H9 (cell line): Measurements from ENCODE around the gene TMPRSS6. TPM values are rescaled to one million over a fixed set of nuclear protein-coding genes. Genes with fewer than 3 reads are reported as not detected.

Source experiments
- DNase-seq: peaks from one replicate; pipeline ENCODE4 v3.0.0-alpha.2; 2017
- H2AFZ ChIP-seq: one replicate; pipeline ENCODE4 v1.6.1; 2013; ENCODE audit warnings: mild to moderate bottlenecking, low read length, control low read depth, moderate library complexity
- H2AK5ac ChIP-seq: 2 replicates; pipeline ENCODE4 v1.6.1; 2013; ENCODE audit warnings: low read length, control low read depth, mixed read lengths; ENCODE audit not compliant: insufficient read length
- H2BK120ac ChIP-seq: one replicate; pipeline ENCODE4 v1.6.1; 2013; ENCODE audit warnings: low read depth, mild to moderate bottlenecking, low read length, control low read depth, inconsistent platforms; ENCODE audit not compliant: poor library complexity, severe bottlenecking
- H2BK12ac ChIP-seq: 2 replicates; pipeline ENCODE4 v1.6.1; 2013; ENCODE audit warnings: low read length, control low read depth, mixed read lengths, low read depth; ENCODE audit not compliant: insufficient read length
- H2BK15ac ChIP-seq: 2 replicates; pipeline ENCODE4 v1.6.1; 2013; ENCODE audit warnings: low read depth, low read length, control low read depth
- H2BK20ac ChIP-seq: one replicate; pipeline ENCODE4 v1.6.1; 2013; ENCODE audit warnings: low read depth, mild to moderate bottlenecking, low read length, control low read depth, inconsistent platforms; ENCODE audit not compliant: poor library complexity, severe bottlenecking
- H2BK5ac ChIP-seq: 2 replicates; pipeline ENCODE4 v1.6.1; 2013; ENCODE audit warnings: low read length, control low read depth, mixed read lengths; ENCODE audit not compliant: insufficient read length
- H3K14ac ChIP-seq: 2 replicates; pipeline ENCODE4 v1.6.1; 2013; ENCODE audit warnings: low read length, control low read depth; ENCODE audit not compliant: insufficient read depth
- H3K18ac ChIP-seq: 2 replicates; pipeline ENCODE4 v1.6.1; 2013; ENCODE audit warnings: low read depth, mild to moderate bottlenecking, mixed read lengths, low read length, control low read depth; ENCODE audit not compliant: insufficient read length
- H3K23ac ChIP-seq: 2 replicates; pipeline ENCODE4 v1.6.1; 2013; ENCODE audit warnings: low read length, control low read depth, mixed read lengths, low read depth; ENCODE audit not compliant: insufficient read length
- H3K23me2 ChIP-seq: 2 replicates; pipeline ENCODE4 v1.6.1; 2013; ENCODE audit warnings: low read depth, mild to moderate bottlenecking, mixed read lengths, low read length, control low read depth; ENCODE audit not compliant: insufficient read length, poor library complexity, severe bottlenecking
- H3K27ac ChIP-seq: 2 replicates; pipeline ENCODE4 v1.5.1; 2013; ENCODE audit warnings: low read length, control low read depth, mixed read lengths, low read depth; ENCODE audit not compliant: insufficient read length
- H3K27me3 ChIP-seq: 2 replicates; pipeline ENCODE4 v1.6.1; 2013; ENCODE audit warnings: low read length, control low read depth, inconsistent platforms; ENCODE audit not compliant: insufficient read depth
- H3K4ac ChIP-seq: 2 replicates; pipeline ENCODE4 v1.6.1; 2013; ENCODE audit warnings: low read depth, mild to moderate bottlenecking, control low read depth, inconsistent platforms, low read length, moderate library complexity
- H3K4me1 ChIP-seq: 2 replicates; pipeline ENCODE4 v1.6.1; 2013; ENCODE audit warnings: low read length, control low read depth, inconsistent platforms; ENCODE audit not compliant: insufficient read depth
- H3K4me2 ChIP-seq: 2 replicates; pipeline ENCODE4 v1.6.1; 2013; ENCODE audit warnings: low read length, control low read depth, mixed read lengths; ENCODE audit not compliant: insufficient read length, insufficient read depth
- H3K56ac ChIP-seq: 2 replicates; pipeline ENCODE4 v1.6.1; 2013; ENCODE audit warnings: low read depth, mild to moderate bottlenecking, mixed read lengths, low read length, control low read depth; ENCODE audit not compliant: insufficient read length
- H3K79me1 ChIP-seq: 2 replicates; pipeline ENCODE4 v1.6.1; 2013; ENCODE audit warnings: low read depth, mild to moderate bottlenecking, moderate library complexity, low read length, control low read depth, inconsistent platforms; ENCODE audit not compliant: insufficient read depth, poor library complexity, severe bottlenecking
- H3K79me2 ChIP-seq: 2 replicates; pipeline ENCODE4 v1.6.1; 2013; ENCODE audit warnings: low read length, control low read depth, inconsistent platforms; ENCODE audit not compliant: insufficient read depth
- H3K9ac ChIP-seq: 2 replicates; pipeline ENCODE4 v1.6.1; 2013; ENCODE audit warnings: low read length, control low read depth, mixed read lengths; ENCODE audit not compliant: insufficient read length; ENCODE audit errors: extremely low read depth
- H3K9me3 ChIP-seq: one replicate; pipeline ENCODE4 v1.6.1; 2013; ENCODE audit warnings: low read depth, low read length, inconsistent platforms; ENCODE audit not compliant: control insufficient read depth
- H3T11ph ChIP-seq: one replicate; pipeline ENCODE4 v1.6.1; 2013; ENCODE audit warnings: mild to moderate bottlenecking, low read length, control low read depth, inconsistent platforms
- H4K20me1 ChIP-seq: one replicate; pipeline ENCODE4 v1.6.1; 2013; ENCODE audit not compliant: control insufficient read depth, insufficient read length, insufficient read depth
- H4K5ac ChIP-seq: 2 replicates; pipeline ENCODE4 v1.6.1; 2013; ENCODE audit warnings: low read depth, mild to moderate bottlenecking, mixed read lengths, low read length, control low read depth; ENCODE audit not compliant: insufficient read length
- H4K8ac ChIP-seq: replicated peaks from 2 replicates; pipeline ENCODE4 v1.6.1; 2013; ENCODE audit warnings: low read length, control low read depth, mixed read lengths, low read depth; ENCODE audit not compliant: insufficient read length
- H4K91ac ChIP-seq: 2 replicates; pipeline ENCODE4 v1.6.1; 2013; ENCODE audit warnings: low read depth, mild to moderate bottlenecking, moderate library complexity, mixed read lengths, low read length, control low read depth; ENCODE audit not compliant: insufficient read length
- H3K27ac Mint-ChIP-seq, 3 experiments: 2 replicates in 2 of 3; 3 replicates in 1 of 3; pipeline ENCODE4 v1.8.0; 2020 to 2021; ENCODE audit warnings: mixed read lengths in 3 of 3, mild to moderate bottlenecking in 1 of 3, moderate library complexity in 1 of 3
- H3K27me3 Mint-ChIP-seq: 2 replicates; pipeline ENCODE4 v1.8.0; 2021; ENCODE audit warnings: low read depth, mild to moderate bottlenecking, moderate library complexity, mixed read lengths
- H3K36me3 Mint-ChIP-seq, 3 experiments: 2 replicates in 2 of 3; 3 replicates in 1 of 3; pipeline ENCODE4 v1.8.0; 2020 to 2021; ENCODE audit warnings: low read depth in 3 of 3, mixed read lengths in 3 of 3; ENCODE audit not compliant: insufficient read depth in 1 of 3
- H3K4me1 Mint-ChIP-seq, 2 experiments: 2 replicates each; pipeline ENCODE4 v1.8.0; 2020; ENCODE audit warnings: mixed read lengths in 2 of 2
- H3K4me3 Mint-ChIP-seq, 2 experiments: 2 replicates in 1 of 2; 3 replicates in 1 of 2; pipeline ENCODE4 v1.8.0; 2020 to 2021; ENCODE audit warnings: mild to moderate bottlenecking in 2 of 2, mixed read lengths in 2 of 2, moderate library complexity in 1 of 2
- H3K9me3 Mint-ChIP-seq, 2 experiments: 2 replicates in 1 of 2; 3 replicates in 1 of 2; pipeline ENCODE4 v1.8.0; 2020; ENCODE audit warnings: mild to moderate bottlenecking in 2 of 2, mixed read lengths in 2 of 2, moderate library complexity in 1 of 2
- CTCF ChIP-seq: fragments of 200-600 bp; sonication (generic); conservative IDR thresholded peaks from 3 replicates; pipeline ENCODE4 v1.8.0; 2021; ENCODE audit warnings: antibody characterized with exemption, mild to moderate bottlenecking
- WGBS: extraction: QIAGEN DNeasy Blood & Tissue Kit; methylation state at CpG from one replicate; pipeline ENCODE4 v1.1.7; 2013; ENCODE audit warnings: missing lambda C conversion rate, low lambda C conversion rate, mixed read lengths; ENCODE audit not compliant: insufficient read length; ENCODE audit errors: extremely low coverage; 5-methylcytosine and 5-hydroxymethylcytosine counted together
- total RNA-seq: library from RNA; stranded (reverse); gene quantifications from 2 replicates; pipeline ENCODE4 v1.2.1, GENCODE V29; 2021

Gene TMPRSS6
- total RNA-seq, 1 experiment from 2014 or later = not detected

- no peaks in the 10 kb centered on the region for H3K23me2 ChIP-seq
- H3K27ac Mint-ChIP-seq = no peak overlapping the region
Observed at GRCh38 chr22:37088750-37089408, 20.6 kb downstream of the TMPRSS6 start.

More at GRCh38 chr22:37088750-37089408, 20.6 kb downstream of the TMPRSS6 start:
- Histone ChIP-seq H3K56ac (no peak overlapping the region), H3K4ac (no peak overlapping the region), H2AK5ac (no peak overlapping the region), H3K23ac (no peak overlapping the region), H2BK20ac (no peak overlapping the region), H3T11ph (no peak overlapping the region), H2BK120ac (no peak overlapping the region), H2BK15ac (no peak overlapping the region), H4K5ac (no peak overlapping the region), H3K79me1 (no peaks in the 10 kb centered on the region), H2AFZ (no peak overlapping the region), H3K27ac (no peak overlapping the region), H3K9ac (no peak overlapping the region), H3K18ac (no peak overlapping the region), H4K20me1 (no peaks in the 10 kb centered on the region), H3K14ac (no peak overlapping the region), H3K79me2 (no peaks in the 10 kb centered on the region), H3K4me1 (no peaks in the 10 kb centered on the region), H3K4me2 (no peak overlapping the region), H2BK5ac (no peak overlapping the region), H4K91ac (no peak overlapping the region), H4K8ac (no peak overlapping the region), H2BK12ac (no peak overlapping the region), H3K27me3 (no peaks in the 10 kb centered on the region), H3K9me3 (no peaks in the 10 kb centered on the region)
- Mint-ChIP-seq H3K27me3 (peaks cover 52% of the 10 kb centered on the region), H3K4me3 (no peak overlapping the region), H3K4me1 (peaks cover 10 to 19% of the 10 kb centered on the region in 2 experiments), H3K36me3 (no peaks in the 10 kb centered on the region), H3K9me3 (no peaks in the 10 kb centered on the region)
- no peak for DNase-seq
- no CpG with 5 or more reads among the region's 17 CpGs for WGBS
- TF ChIP-seq CTCF = no peak
